ENCODE measurements around the gene STK35.

GRCh38 chr20:2127238-2127637 is 25.6 kb downstream of the STK35 start:
- TF ChIP-seq C11orf30 (IDR thresholded peaks at IDR 0.05; ENCODE audit: low read depth) (no peak), ETV1 (tag; conservative IDR thresholded peaks at IDR 0.05; ENCODE audit: low read depth) (no peak), RAD51 (IDR thresholded peaks at IDR 0.05; ENCODE audit: borderline replicate concordance, low read depth) (no peak), RBBP5 (IDR thresholded peaks at IDR 0.05; ENCODE audit: borderline replicate concordance, insufficient read depth, low read length, poor library complexity, severe bottlenecking) (no peak), MAFK (IDR thresholded peaks at IDR 0.05; ENCODE audit: low read length) (no peak), SMAD4 (CRISPR knock-in tag; conservative IDR thresholded peaks at IDR 0.05) (no peak), EZH2 (IDR thresholded peaks at IDR 0.05; ENCODE audit: borderline replicate concordance, low read depth, low read length) (no peak), CTCF (IDR thresholded peaks at IDR 0.05 in 2 of 3, conservative IDR thresholded peaks at IDR 0.05 in 1 of 3; ENCODE audit: insufficient read depth in 2 of 3, low read depth in 1 of 3, low read length in 3 of 3) (no peak), DNMT1 (IDR thresholded peaks at IDR 0.05) (no peak), CXXC5 (CRISPR knock-in tag; IDR thresholded peaks at IDR 0.05) (no peak), HDGF (IDR thresholded peaks at IDR 0.05) (no peak)
